ENCODE measurements around the gene SSTR4. TPM values are rescaled to one million over a fixed set of nuclear protein-coding genes. Genes with fewer than 3 reads are reported as not detected.

Gene SSTR4
- total RNA-seq, 4 donors from 2014 or later, result not detected

DNA sequence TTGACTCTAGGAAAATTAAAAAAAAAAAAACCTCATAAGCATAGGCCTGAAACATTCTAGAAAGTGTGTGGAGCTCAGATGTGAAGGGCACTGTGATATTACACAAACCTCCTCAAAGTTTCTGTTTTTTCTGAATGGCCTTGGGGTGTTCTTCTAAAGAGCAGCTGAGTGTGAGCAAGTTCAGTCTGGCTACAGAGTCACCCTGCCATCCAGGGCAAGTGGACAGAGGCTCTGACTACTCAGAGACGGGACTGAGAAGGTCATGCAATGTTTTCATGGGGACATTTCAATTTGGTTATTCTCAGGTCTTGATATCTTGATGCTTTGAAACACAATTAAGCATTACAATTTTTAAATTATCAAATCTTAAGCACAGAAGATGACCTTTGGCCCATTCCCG, 36.6 kb upstream of the SSTR4 start:
- intact Hi-C loops (cut with DNase I), result no loop called here
- Histone ChIP-seq H3K9me3 (peaks cover 0 to 2% (median 0%) of the 10 kb centered on the region in 3 donors), H3K4me1 (no peaks in the 10 kb centered on the region), H3K4me3 (no peak overlapping the region), H3K27ac (no peak overlapping the region), H3K36me3 (no peaks in the 10 kb centered on the region), H3K27me3 (peaks cover 0 to 4% (median 0%) of the 10 kb centered on the region in 4 donors)
- 88 to 96% methylated on average over 2 of the region's 2 CpGs for WGBS, 2 donors
- no peak for DNase-seq
- TF ChIP-seq POLR2A (IDR thresholded peaks at IDR 0.05), result no peak
- TF ChIP-seq, protein P1, sequence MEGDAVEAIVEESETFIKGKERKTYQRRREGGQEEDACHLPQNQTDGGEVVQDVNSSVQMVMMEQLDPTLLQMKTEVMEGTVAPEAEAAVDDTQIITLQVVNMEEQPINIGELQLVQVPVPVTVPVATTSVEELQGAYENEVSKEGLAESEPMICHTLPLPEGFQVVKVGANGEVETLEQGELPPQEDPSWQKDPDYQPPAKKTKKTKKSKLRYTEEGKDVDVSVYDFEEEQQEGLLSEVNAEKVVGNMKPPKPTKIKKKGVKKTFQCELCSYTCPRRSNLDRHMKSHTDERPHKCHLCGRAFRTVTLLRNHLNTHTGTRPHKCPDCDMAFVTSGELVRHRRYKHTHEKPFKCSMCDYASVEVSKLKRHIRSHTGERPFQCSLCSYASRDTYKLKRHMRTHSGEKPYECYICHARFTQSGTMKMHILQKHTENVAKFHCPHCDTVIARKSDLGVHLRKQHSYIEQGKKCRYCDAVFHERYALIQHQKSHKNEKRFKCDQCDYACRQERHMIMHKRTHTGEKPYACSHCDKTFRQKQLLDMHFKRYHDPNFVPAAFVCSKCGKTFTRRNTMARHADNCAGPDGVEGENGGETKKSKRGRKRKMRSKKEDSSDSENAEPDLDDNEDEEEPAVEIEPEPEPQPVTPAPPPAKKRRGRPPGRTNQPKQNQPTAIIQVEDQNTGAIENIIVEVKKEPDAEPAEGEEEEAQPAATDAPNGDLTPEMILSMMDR (IDR thresholded peaks at IDR 0.05), result no peak

DNA sequence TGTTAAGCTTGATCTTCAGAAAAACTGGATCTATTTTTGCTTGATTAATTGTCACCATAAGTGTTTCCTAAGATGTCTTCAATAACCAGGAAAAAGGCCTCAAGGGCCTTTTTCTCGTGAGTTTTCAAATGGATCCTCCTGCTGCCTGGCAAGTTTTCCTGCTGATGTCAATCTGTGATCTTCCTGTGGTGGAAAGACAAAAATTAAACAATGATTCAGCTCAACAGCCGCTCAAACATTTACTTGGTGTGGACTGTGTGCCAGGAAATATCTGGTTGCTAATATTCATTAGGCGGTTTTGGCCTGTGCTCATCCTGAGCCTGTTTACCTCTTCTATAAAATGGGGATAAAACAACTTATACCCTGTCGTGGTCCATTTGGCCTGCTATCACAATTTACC, 35.4 kb upstream of the SSTR4 start:
- Histone ChIP-seq H3K27me3 (no peaks in the 10 kb centered on the region), H3K9me3 (no peaks in the 10 kb centered on the region), H3K4me1 (no peaks in the 10 kb centered on the region), H3K27ac (no peak overlapping the region), H3K4me3 (no peak overlapping the region), H3K36me3 (no peaks in the 10 kb centered on the region)
- no peak for DNase-seq
- intact Hi-C loops (cut with DNase I), result no loop called here
- TF ChIP-seq, protein P1 (IDR thresholded peaks at IDR 0.05), result no peak
- no peak for TF ChIP-seq POLR2A (IDR thresholded peaks at IDR 0.05)
- 37 to 43% methylated on average over 4 of the region's 4 CpGs for WGBS, 2 donors

DNA sequence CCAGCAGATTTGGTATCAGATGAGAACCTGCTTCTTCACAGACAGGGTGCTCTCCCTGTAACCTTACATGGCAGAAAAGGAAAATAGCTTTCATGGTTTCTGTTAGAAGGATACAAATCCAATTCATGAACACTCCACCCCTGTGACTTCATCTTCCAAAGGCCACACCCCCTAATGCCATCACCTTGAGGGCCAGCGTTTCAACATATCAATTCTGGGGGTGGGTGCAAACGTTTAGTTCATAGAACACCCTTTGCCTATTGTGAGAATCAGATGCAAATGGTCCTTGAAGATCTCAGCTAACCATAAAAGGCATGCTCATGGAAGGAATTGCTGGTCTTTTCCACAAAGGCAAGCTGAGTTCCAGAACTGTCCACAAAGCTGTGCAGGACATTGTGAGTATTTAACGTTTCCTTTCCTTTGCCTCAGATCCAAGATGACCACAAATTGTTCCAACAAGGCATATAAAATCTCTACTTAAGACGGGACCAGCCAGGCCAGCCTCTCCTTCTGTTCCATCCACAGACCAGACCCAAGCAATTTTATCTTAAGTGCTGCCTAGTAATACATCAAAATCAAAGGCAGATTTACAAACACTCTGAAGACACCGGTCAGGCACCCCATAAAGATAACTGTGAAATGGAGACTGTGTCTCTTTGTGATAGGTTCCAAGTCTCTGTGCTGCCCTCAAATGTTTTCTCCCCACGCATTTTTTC, 34.7 kb upstream of the SSTR4 start:
- Histone ChIP-seq H3K36me3 (no peaks in the 10 kb centered on the region), H3K27ac (no peak overlapping the region), H3K27me3 (no peaks in the 10 kb centered on the region), H3K4me3 (no peak overlapping the region), H3K9me3 (no peaks in the 10 kb centered on the region), H3K4me1 (no peaks in the 10 kb centered on the region)
- TF ChIP-seq, protein P1 (IDR thresholded peaks at IDR 0.05), result no peak
- TF ChIP-seq POLR2A (IDR thresholded peaks at IDR 0.05), result no peak
- intact Hi-C loops (cut with DNase I), result no loop called here
- no peak for DNase-seq
- WGBS, 2 donors, result 75 to 76% methylated on average over 5 to 6 of the region's 6 CpGs

DNA sequence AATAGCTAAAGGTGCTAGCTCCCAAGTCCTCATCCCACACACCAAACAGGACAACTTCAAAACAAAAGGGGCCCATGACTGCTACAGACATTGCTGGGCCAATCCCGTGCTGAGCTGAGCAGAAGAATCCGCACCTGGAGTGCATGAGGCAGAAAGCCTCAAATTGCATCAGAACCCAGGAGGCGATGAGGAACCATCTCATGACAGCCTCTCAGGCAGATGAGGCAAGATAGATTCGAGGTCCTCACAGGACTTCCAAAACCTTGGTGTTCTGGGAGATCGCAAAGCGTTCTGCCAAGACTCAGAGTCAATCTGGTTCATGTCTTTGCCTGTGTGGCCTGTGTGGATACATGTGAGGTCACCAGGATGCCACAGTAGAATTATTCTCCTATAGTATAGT, 32.8 kb upstream of the SSTR4 start:
- Histone ChIP-seq H3K4me1 (no peaks in the 10 kb centered on the region), H3K4me3 (no peak overlapping the region), H3K36me3 (no peaks in the 10 kb centered on the region), H3K27ac (no peak overlapping the region), H3K9me3 (no peaks in the 10 kb centered on the region), H3K27me3 (no peaks in the 10 kb centered on the region)
- 89 to 90% methylated on average over 2 to 6 of the region's 6 CpGs for WGBS, 2 donors
- DNase-seq, result no peak
- intact Hi-C loops (cut with DNase I), result no loop called here
- no peak for TF ChIP-seq POLR2A (IDR thresholded peaks at IDR 0.05)
- TF ChIP-seq, protein P1 (IDR thresholded peaks at IDR 0.05), result no peak

DNA sequence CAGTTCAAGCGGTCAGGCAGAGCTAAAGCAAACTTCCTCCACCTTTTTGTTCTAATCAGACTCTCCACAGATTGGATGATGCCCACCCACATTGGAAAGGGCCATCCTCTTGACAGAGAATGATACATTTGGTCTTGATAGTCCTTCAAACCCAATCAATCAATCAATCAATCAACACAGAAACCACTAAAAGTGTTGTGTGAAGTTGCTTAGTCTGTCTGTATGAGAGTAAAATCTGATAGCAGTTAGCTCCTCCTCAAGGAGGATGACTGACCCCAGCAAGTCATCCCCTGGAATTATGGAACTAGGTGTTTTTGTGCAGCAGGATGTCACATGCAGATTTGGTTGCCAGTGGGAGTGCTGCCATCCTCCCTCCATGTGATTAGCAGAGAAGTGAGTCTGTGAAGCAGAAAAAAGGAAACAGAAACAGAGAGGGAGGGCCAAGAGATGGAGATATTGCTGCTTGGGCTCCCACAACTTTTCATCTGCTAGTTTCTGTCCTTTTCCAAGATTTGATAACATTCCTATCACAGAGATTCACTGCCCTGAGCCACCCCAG, 32.0 kb upstream of the SSTR4 start:
- no peak for TF ChIP-seq POLR2A (IDR thresholded peaks at IDR 0.05)
- TF ChIP-seq, protein P1 (IDR thresholded peaks at IDR 0.05), result no peak
- Histone ChIP-seq H3K9me3 (no peaks in the 10 kb centered on the region), H3K27me3 (no peaks in the 10 kb centered on the region), H3K27ac (no peak overlapping the region), H3K36me3 (no peaks in the 10 kb centered on the region), H3K4me3 (no peak overlapping the region), H3K4me1 (no peaks in the 10 kb centered on the region)
- WGBS, 2 donors, result 88 to 89% methylated on average over 1 of the region's 1 CpG
- intact Hi-C loops (cut with DNase I), result no loop called here
- no peak for DNase-seq

Measured in esophagus squamous epithelium (tissue), 5 donors.